GM12864 (cell line): ENCODE data around the gene DNAJC10.

Experiments
- DNase-seq: peaks from one replicate; pipeline ENCODE4 v3.0.0-alpha.2; 2011; ENCODE audit warnings: low read depth
- H3K4me3 ChIP-seq: 2 replicates; pipeline ENCODE4 v1.5.1; 2011; ENCODE audit warnings: mild to moderate bottlenecking, low read depth, low read length, control low read depth
- TF ChIP-seq, protein P1 (sequence below): IDR thresholded peaks from 2 replicates; pipeline ENCODE4 v1.5.1; 2011; ENCODE audit warnings: low read depth, mild to moderate bottlenecking, moderate library complexity, low read length, control low read depth, inconsistent platforms; ENCODE audit errors: missing control alignments

The DNAJC10 gene

DNA sequence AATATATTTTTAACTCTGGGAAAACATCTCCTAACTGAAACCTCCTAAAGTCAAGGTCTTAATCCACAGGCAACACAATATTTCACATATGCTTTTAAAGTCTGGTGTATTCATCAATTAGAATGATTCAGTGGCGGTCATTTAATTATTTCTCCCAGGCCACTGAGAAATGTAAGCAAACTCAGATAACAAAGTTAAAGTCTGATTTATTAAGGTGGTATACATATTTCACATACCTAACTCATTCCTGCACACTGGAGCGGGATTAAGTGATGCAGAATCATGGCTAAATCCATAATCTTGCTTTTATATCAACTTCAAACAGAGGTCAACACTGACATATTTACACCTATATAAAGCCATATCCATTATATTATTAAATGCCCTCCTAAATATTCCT is 106.7 kb downstream of the DNAJC10 start:
- TF ChIP-seq, protein P1, sequence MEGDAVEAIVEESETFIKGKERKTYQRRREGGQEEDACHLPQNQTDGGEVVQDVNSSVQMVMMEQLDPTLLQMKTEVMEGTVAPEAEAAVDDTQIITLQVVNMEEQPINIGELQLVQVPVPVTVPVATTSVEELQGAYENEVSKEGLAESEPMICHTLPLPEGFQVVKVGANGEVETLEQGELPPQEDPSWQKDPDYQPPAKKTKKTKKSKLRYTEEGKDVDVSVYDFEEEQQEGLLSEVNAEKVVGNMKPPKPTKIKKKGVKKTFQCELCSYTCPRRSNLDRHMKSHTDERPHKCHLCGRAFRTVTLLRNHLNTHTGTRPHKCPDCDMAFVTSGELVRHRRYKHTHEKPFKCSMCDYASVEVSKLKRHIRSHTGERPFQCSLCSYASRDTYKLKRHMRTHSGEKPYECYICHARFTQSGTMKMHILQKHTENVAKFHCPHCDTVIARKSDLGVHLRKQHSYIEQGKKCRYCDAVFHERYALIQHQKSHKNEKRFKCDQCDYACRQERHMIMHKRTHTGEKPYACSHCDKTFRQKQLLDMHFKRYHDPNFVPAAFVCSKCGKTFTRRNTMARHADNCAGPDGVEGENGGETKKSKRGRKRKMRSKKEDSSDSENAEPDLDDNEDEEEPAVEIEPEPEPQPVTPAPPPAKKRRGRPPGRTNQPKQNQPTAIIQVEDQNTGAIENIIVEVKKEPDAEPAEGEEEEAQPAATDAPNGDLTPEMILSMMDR = no peak
- DNase-seq = no peak

DNA sequence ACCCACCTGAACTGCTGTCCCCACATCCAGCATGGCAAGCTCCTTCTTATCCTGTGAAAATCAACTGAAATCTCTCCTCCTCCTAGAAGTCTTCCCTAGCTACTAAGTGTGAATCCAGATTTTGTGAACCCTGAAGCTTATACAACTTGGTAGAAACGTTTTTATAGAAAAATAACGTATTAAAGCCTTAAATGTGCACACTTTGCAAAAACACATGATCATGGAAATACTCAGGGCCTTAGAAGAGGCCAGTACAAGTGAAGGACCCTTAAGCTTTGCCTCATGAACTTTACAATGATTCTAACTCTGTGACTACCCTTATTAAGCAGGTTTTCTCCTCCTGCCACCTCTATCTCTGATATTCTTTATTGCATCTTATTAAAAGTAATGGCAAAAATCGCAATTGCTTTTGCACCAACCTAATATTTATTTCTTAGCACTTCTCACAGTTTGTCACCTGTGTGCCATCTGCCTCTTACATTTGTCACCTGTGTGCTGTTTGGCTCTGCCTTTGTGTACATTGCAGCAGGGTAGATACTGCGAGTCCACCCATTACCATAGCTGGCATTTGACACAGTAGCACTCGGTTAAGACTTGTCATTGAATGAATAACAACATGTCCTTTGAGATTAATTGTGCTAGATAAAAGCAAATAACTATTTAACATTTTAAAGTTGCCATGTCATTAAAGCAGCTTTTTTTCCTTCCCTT is 108.2 kb downstream of the DNAJC10 start:
- TF ChIP-seq, protein P1 = no peak
- no peak overlapping the region for H3K4me3 ChIP-seq
- DNase-seq = no peak

More for the DNA sequence above, 106.7 kb downstream of the DNAJC10 start:
- H3K4me3 ChIP-seq = no peak overlapping the region

DNA sequence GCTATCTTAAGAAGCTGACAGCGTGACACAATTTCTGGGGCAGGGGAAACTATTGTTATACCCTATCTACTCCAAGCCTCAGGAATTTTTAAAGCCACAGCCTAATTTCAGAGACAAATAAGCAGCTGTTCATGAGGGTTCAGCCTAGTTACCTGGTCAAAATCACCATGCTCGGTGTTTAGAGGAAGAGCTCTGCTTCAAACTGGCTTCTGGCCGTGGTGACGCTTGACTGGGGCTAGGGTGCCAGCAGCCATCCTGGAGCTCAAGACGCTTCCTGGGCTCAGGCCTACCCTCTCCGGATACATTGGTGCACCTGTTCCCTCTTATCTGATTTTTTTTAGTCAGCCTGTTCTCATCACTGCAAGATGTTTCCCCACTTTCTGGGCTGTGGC is 108.7 kb downstream of the DNAJC10 start:
- H3K4me3 ChIP-seq = no peak overlapping the region
- no peak for DNase-seq
- TF ChIP-seq, protein P1 = no peak

DNA sequence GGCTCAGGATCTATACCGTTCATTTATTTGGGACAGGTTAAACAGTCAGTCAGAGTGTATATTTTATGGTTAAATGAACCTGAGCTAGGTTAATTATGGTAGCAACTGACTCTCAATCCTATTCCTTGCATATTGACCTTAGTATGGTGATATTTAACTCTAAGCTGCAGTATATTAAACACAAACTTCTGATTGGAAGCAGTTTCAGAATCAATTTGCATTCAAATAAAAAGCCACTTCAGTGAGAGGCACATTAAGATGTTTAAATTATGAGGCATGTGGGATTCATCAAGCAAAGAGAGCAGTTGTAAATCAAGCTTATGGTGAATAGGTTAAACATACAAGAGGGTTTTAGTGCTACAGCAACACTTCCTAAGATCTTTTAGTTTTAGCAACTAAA is 110.0 kb downstream of the DNAJC10 start:
- no peak overlapping the region for H3K4me3 ChIP-seq
- TF ChIP-seq, protein P1 = no peak
- no peak for DNase-seq

DNA sequence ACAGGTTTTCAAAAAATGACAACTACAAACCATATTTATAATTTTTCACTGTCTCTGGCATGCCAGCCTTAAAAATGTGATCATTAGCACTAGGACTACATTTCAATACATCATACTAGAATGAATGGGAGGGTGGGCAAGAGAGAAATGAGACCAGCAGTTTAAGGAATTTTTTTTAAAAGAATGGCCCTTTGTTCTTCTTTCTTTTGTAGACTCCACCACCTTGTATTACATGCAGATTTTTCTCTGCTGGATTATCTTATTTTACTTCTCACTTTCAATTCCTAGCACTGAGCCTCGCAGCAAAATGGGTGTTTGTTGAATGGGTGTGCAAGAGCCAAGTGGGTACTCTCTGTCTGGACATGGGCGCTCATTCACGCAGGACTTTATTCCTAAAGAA is 110.4 kb downstream of the DNAJC10 start:
- TF ChIP-seq, protein P1 = no peak

DNA sequence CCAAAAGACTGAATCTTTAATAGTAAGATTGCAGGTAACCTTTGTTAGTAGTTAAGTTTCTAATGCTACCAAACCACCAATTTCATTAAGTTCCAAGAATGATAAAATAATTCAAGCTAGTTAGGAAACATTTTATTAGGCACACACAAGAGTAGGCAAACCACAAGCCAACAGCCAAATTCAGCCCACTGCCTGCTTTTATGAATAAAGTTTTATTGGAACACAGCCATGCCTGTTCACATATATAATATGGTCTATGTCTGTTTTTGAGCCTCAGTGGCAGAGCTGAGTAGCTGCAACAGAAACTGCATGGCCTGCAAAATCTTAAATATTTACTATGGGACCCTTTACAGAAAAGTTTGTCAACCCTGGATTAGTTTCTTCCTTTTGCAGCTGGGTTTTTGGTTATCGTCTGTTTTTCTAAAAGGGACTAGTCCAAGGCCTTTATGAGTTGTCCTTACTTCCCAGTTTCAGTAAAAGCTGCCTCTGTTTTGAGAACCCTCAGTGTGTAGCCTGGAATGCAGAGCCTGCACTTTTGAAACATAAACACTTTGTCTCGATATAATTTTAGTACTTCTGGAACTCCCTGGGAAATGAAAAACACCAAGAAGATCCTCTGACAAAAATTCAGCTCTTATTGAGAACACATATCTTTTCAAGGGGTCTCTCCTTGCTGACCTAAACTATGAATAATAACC is 111.3 kb downstream of the DNAJC10 start:
- no peak overlapping the region for H3K4me3 ChIP-seq
- DNase-seq = no peak
- TF ChIP-seq, protein P1 = no peak

More for the DNA sequence above, 110.4 kb downstream of the DNAJC10 start:
- no peak overlapping the region for H3K4me3 ChIP-seq
- DNase-seq = no peak
